ENCODE data around the gene GRK2. TPM values are rescaled to one million over a fixed set of nuclear protein-coding genes. Genes with fewer than 3 reads are reported as not detected.
A peak's percentile ranks its signal among the peaks of the same experiment; 100 is the strongest.

The GRK2 gene
- total RNA-seq, 6 experiments from 2014 or later = 24.5 to 43.9 (median 28.5) TPM

GRCh38 chr11:67312187-67313021, 46.1 kb downstream of the GRK2 start:
- no peak for TF ChIP-seq CTCF (IDR thresholded peaks at IDR 0.05)
- TF ChIP-seq POLR2A (IDR thresholded peaks at IDR 0.05) = no peak
- peak in 1 of 4 donors; percentile 7 for ATAC-seq
- intact Hi-C loops (cut with DNase I) = loop anchor here in 1 of 2 donors (5.0 kb wide), 1 partner anchor 50 kb away; no protein-coding TSS in a partner anchor
- H3K4me3 ChIP-seq = no peak overlapping the region
- peaks cover 0 to 19% (median 0%) of the 10 kb centered on the region in 4 donors for H3K36me3 ChIP-seq
- DNase-seq = peak in 1 of 3 donors; percentile 52
- no peaks in the 10 kb centered on the region for H3K9me3 ChIP-seq
- no peak overlapping the region for H3K27ac ChIP-seq
- 48% methylated on average over 12 of the region's 22 CpGs for WGBS (ENCODE audit: insufficient coverage, low coverage, low lambda C conversion rate, missing lambda C conversion rate)
- no peaks in the 10 kb centered on the region for H3K27me3 ChIP-seq
- H3K4me1 ChIP-seq = no peaks in the 10 kb centered on the region

- no peak overlapping the region for H3K27ac ChIP-seq
- WGBS (ENCODE audit: insufficient coverage, low coverage, low lambda C conversion rate, missing lambda C conversion rate) = 80% methylated on average over 9 of the region's 11 CpGs
- no peak for DNase-seq
These were observed 47.0 kb downstream of the GRK2 start for GRCh38 chr11:67313125-67313890.

GRCh38 chr11:67314218-67314617, 47.9 kb downstream of the GRK2 start:
- ATAC-seq (no peak), DNase-seq (no peak)
- Histone ChIP-seq H3K4me1 (peaks cover 0 to 7% (median 0%) of the 10 kb centered on the region in 4 donors), H3K4me3 (no peak overlapping the region), H3K36me3 (peaks cover 0 to 9% (median 0%) of the 10 kb centered on the region in 4 donors), H3K27ac (no peak overlapping the region), H3K9me3 (no peaks in the 10 kb centered on the region), H3K27me3 (no peaks in the 10 kb centered on the region)
- 100% methylated on average over 1 of the region's 2 CpGs for WGBS (ENCODE audit: insufficient coverage, low coverage, low lambda C conversion rate, missing lambda C conversion rate)
- TF ChIP-seq CTCF (IDR thresholded peaks at IDR 0.05) = no peak
- TF ChIP-seq POLR2A (IDR thresholded peaks at IDR 0.05) = no peak
- intact Hi-C loops (cut with DNase I) = loop anchor here in 1 of 2 donors (5.0 kb wide), 1 partner anchor 52 kb away; no protein-coding TSS in a partner anchor

More at GRCh38 chr11:67313125-67313890, 47.0 kb downstream of the GRK2 start:
- H3K4me1 ChIP-seq = peaks cover 0 to 2% (median 0%) of the 10 kb centered on the region in 4 donors
- H3K27me3 ChIP-seq = no peaks in the 10 kb centered on the region
- intact Hi-C loops (cut with DNase I) = loop anchor here in 1 of 2 donors (5.0 kb wide), 1 partner anchor 51 kb away; no protein-coding TSS in a partner anchor
- H3K36me3 ChIP-seq = peaks cover 0 to 17% (median 0%) of the 10 kb centered on the region in 4 donors
- no peak for ATAC-seq
- H3K9me3 ChIP-seq = no peaks in the 10 kb centered on the region
- TF ChIP-seq CTCF (IDR thresholded peaks at IDR 0.05) (no peak), POLR2A (IDR thresholded peaks at IDR 0.05) (no peak)
- H3K4me3 ChIP-seq = no peak overlapping the region

- Histone ChIP-seq H3K27ac (no peak overlapping the region), H3K4me3 (no peak overlapping the region), H3K27me3 (no peaks in the 10 kb centered on the region), H3K4me1 (peaks cover 0 to 7% (median 0%) of the 10 kb centered on the region in 4 donors), H3K36me3 (no peaks in the 10 kb centered on the region), H3K9me3 (no peaks in the 10 kb centered on the region)
- DNase-seq = no peak
- no peak for ATAC-seq
- TF ChIP-seq POLR2A (IDR thresholded peaks at IDR 0.05) (no peak), CTCF (IDR thresholded peaks at IDR 0.05) (no peak)
- WGBS (ENCODE audit: insufficient coverage, low coverage, low lambda C conversion rate, missing lambda C conversion rate) = 86% methylated on average over 7 of the region's 9 CpGs
- intact Hi-C loops (cut with DNase I) = no loop called here
These were observed 49.1 kb downstream of the GRK2 start for GRCh38 chr11:67315325-67315909.

Measured in right lobe of liver (tissue), 6 donors.